ENCODE results near the gene SLC6A7. TPM values are rescaled to one million over a fixed set of nuclear protein-coding genes. Genes with fewer than 3 reads are reported as not detected.

SLC6A7 gene
- total RNA-seq, 2 experiments from 2014 or later = not detected

- ChIA-PET CTCF (no interaction called here), POLR2A (no interaction called here)
- DNase-seq = no peak
- no peaks in the 10 kb centered on the region for H3K4me1 Mint-ChIP-seq
- H3K9me3 Mint-ChIP-seq = no peaks in the 10 kb centered on the region
- no peak overlapping the region for H3K4me3 Mint-ChIP-seq
- no peaks in the 10 kb centered on the region for H3K36me3 Mint-ChIP-seq (ENCODE audit: low read depth)
- no peak overlapping the region for H3K27ac Mint-ChIP-seq
- peaks cover 3% of the 10 kb centered on the region for H3K27me3 Mint-ChIP-seq
Measured at GRCh38 chr5:150181027-150181426, 8.8 kb upstream of the SLC6A7 start.

DNA sequence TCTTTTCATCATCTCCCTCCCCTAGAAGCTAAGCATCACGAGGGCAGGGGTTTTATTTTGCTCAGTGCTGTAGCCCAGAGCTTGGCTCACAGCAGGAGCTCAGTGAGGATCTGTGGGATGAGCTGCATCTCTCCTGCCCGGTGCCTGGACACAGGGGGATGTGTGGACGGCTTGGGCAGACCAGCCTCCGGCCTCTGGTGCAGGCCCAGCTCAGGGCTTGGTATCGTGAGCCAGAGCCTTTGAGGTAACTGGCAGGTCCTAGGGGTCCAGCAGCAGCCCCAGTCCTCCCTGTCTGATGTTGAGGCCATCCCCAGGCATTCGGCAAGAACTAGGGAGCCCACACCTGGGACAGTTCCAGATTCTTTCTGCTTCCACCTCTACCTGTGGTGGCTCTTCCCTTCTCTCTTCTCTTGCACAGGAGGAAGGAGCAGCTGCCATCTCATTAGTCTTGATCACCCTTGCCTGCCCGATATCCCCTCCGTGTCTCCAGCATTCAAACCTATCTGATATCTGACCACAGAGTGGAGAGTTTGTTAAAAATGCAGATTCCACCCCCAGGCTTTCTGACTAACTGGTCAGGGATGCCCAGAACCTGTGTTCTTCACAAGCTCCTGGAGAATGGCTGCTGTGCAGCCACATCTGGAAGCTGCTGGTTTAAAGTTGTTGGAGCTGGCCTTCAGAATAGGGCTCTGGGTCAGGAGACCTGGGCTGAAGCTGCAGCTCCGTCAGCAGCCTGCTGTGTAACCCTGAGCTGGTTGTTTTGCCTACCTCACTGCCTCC is 7.9 kb upstream of the SLC6A7 start:
- no peaks in the 10 kb centered on the region for H3K4me1 Mint-ChIP-seq
- no peak overlapping the region for H3K27ac Mint-ChIP-seq
- ChIA-PET CTCF (interaction anchor here (0.5 kb wide), 1 partner anchor 49 kb away, joined by 3 read pairs; no protein-coding TSS in a partner anchor), POLR2A (no interaction called here)
- peaks cover 6% of the 10 kb centered on the region for H3K27me3 Mint-ChIP-seq
- H3K4me3 Mint-ChIP-seq = no peak overlapping the region
- no peak for DNase-seq
- no peaks in the 10 kb centered on the region for H3K36me3 Mint-ChIP-seq (ENCODE audit: low read depth)
- H3K9me3 Mint-ChIP-seq = no peaks in the 10 kb centered on the region

GRCh38 chr5:150182774-150183173 is 7.1 kb upstream of the SLC6A7 start:
- ChIA-PET CTCF (interaction anchor here (0.5 kb wide), 1 partner anchor 48 kb away, joined by 3 read pairs; no protein-coding TSS in a partner anchor), POLR2A (no interaction called here)
- peaks cover 10% of the 10 kb centered on the region for H3K27me3 Mint-ChIP-seq
- no peaks in the 10 kb centered on the region for H3K9me3 Mint-ChIP-seq
- no peak overlapping the region for H3K27ac Mint-ChIP-seq
- H3K4me1 Mint-ChIP-seq = no peaks in the 10 kb centered on the region
- DNase-seq = no peak
- no peak overlapping the region for H3K4me3 Mint-ChIP-seq
- no peaks in the 10 kb centered on the region for H3K36me3 Mint-ChIP-seq (ENCODE audit: low read depth)

- Mint-ChIP-seq H3K4me1 (no peaks in the 10 kb centered on the region), H3K4me3 (no peak overlapping the region), H3K36me3 (ENCODE audit: low read depth) (no peaks in the 10 kb centered on the region), H3K27ac (no peak overlapping the region), H3K27me3 (peaks cover 11% of the 10 kb centered on the region), H3K9me3 (no peaks in the 10 kb centered on the region)
- ChIA-PET CTCF (no interaction called here), POLR2A (no interaction called here)
- DNase-seq = no peak
Measured at GRCh38 chr5:150183436-150183835, 6.4 kb upstream of the SLC6A7 start.

DNA sequence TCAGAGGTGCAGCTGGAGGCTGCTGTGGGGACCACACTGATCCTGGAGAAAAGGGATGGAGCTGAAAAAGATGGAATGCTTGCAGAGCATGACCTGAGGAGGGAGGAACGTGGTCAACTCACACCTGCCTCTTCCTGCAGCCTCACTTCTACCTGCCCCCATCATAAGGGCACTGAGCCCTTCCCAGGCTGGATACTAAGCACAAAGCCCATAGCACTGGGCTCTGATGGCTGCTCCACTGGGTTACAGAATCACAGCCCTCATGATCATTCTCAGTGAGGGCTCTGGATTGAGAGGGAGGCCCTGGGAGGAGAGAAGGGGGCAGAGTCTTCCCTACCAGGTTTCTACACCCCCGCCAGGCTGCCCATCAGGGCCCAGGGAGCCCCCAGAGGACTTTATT is 5.9 kb upstream of the SLC6A7 start:
- CTCF ChIA-PET = no interaction called here
- Mint-ChIP-seq H3K4me1 (no peaks in the 10 kb centered on the region), H3K9me3 (no peaks in the 10 kb centered on the region), H3K4me3 (no peak overlapping the region), H3K27ac (no peak overlapping the region), H3K36me3 (ENCODE audit: low read depth) (no peaks in the 10 kb centered on the region), H3K27me3 (peaks cover 16% of the 10 kb centered on the region)
- POLR2A ChIA-PET = no interaction called here
- no peak for DNase-seq

DNA sequence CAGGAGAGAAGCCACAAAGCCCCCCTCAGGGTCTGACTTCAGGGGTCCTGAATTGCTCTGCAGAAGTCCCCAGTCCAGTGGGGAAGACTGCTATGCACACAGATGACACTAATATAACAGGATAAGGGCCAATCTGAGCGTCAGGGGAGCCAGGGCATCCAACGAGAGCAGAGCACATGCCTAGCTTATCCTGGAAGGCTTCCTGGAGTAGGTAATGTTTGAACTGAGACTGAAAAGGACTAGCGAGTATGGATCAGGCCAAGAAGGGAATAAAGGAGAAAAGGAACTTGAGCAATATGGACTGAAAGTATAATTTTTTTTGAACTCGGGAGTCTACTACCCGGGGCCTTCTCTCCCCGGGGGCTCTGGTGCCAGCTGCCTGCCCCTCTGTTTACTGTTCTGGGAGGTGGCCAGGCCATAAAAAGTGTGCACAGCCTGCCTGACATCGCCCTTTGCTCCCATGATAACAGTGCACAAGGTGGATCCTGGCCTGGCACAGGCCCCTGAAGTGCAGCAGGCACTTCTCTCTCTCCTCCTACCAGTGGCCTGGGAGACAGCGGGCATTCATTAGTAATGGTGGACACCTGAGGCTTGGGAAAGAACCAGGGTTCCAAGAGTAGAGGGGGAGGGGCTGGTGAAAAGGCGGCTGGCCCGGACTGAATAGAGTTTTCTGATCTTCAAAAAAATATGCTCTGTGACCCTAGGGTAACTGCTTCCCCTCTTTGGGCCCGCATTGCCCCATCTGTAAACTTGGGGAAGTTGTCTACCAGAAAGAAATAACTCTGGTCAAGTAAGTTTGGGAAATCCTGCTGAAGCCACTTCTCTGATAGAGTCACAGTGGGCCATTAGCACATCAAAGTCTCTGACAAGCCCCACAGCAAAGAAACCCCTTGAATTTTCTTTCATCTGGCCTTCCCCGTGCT is 4.6 kb upstream of the SLC6A7 start:
- Mint-ChIP-seq H3K27ac (no peak overlapping the region), H3K4me1 (no peaks in the 10 kb centered on the region), H3K27me3 (peaks cover 25% of the 10 kb centered on the region), H3K4me3 (no peak overlapping the region), H3K9me3 (no peaks in the 10 kb centered on the region), H3K36me3 (ENCODE audit: low read depth) (no peaks in the 10 kb centered on the region)
- no peak for DNase-seq
- ChIA-PET CTCF (no interaction called here), POLR2A (no interaction called here)

DNA sequence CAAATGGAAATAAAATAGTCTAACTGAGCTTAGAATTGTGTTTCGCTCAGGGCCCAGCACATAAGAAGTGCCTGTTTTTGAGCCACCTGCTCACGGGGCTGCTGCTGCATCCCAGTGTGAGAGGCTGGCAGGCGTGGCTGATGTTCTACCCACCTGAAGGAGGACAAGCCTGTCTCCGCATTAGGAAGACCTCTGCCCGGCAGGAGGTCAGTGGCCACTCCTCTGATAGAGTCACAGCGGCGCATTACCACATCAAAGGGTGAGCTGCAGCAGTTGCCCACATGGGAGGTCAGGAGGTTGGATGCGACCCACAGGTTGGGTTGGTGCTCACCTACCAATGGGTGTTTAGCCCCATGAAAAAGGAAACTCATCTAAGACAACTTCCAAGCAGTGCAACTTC is 3.7 kb upstream of the SLC6A7 start:
- Mint-ChIP-seq H3K9me3 (no peaks in the 10 kb centered on the region), H3K36me3 (ENCODE audit: low read depth) (no peaks in the 10 kb centered on the region)

GRCh38 chr5:150186897-150187296 is 3.0 kb upstream of the SLC6A7 start:
- Mint-ChIP-seq H3K27me3 (peaks cover 36% of the 10 kb centered on the region), H3K27ac (no peak overlapping the region), H3K9me3 (no peaks in the 10 kb centered on the region), H3K4me3 (no peak overlapping the region), H3K36me3 (ENCODE audit: low read depth) (no peaks in the 10 kb centered on the region), H3K4me1 (no peaks in the 10 kb centered on the region)
- CTCF ChIA-PET = no interaction called here
- POLR2A ChIA-PET = no interaction called here
- DNase-seq = no peak

More for the DNA sequence above, 3.7 kb upstream of the SLC6A7 start:
- Mint-ChIP-seq H3K27ac (no peak overlapping the region), H3K27me3 (peaks cover 31% of the 10 kb centered on the region), H3K4me3 (no peak overlapping the region), H3K4me1 (no peaks in the 10 kb centered on the region)
- no peak for DNase-seq
- CTCF ChIA-PET = no interaction called here
- POLR2A ChIA-PET = no interaction called here

GRCh38 chr5:150188146-150188842 is 1.6 kb upstream of the SLC6A7 start:
- H3K27me3 Mint-ChIP-seq = peaks cover 43% of the 10 kb centered on the region
- ChIA-PET POLR2A (no interaction called here), CTCF (no interaction called here)
- H3K4me3 Mint-ChIP-seq = no peak overlapping the region
- H3K36me3 Mint-ChIP-seq (ENCODE audit: low read depth) = no peaks in the 10 kb centered on the region
- DNase-seq = no peak
- no peaks in the 10 kb centered on the region for H3K9me3 Mint-ChIP-seq
- no peak overlapping the region for H3K27ac Mint-ChIP-seq
- no peaks in the 10 kb centered on the region for H3K4me1 Mint-ChIP-seq

DNA sequence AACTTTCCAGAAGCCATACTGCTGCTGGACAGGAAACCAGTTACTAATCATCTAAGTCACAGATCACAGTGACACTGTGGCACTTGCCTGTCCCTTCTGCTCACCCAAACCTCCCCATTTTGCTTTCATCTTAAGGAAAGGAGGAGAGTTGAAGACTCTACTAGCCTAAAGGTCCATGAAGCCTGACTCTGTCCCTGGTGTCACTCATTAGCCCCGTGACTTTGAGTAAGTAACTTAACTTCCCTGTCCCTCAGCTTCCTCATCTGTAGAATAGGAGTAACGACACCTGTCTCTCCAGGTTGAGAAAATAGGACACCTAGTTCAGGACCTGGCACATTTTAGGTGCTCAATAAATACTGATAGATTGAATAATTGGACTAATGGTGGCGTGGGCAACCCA is 536 bp upstream of the SLC6A7 start:
- Mint-ChIP-seq H3K4me3 (no peak overlapping the region), H3K27ac (no peak overlapping the region), H3K9me3 (no peaks in the 10 kb centered on the region), H3K36me3 (ENCODE audit: low read depth) (no peaks in the 10 kb centered on the region), H3K4me1 (no peaks in the 10 kb centered on the region), H3K27me3 (peaks cover 43% of the 10 kb centered on the region)
- no peak for DNase-seq
- POLR2A ChIA-PET = no interaction called here
- CTCF ChIA-PET = no interaction called here

DNA sequence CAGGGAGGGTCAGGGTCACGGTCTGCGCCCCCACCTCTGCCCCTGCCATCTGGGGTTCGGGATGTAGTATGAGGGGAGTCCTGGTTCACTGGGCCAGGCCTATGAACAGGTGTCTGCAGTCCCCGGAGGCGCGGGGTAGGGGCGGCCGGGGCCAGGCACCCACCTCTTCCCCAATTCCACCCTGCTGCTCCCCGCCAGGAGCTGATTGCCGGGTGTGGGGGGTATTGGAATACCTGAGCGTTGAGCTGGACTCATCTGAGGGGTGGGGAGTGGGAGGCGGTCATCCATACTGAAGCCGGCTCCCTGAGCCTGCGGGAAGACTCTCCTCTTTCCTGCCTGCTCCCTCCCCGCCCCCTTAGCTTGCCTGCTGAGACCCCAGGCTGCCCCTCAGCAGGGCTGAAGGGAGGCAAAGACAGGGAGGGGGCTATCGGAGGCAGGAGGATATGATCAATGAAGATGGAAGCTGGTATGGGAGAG is 679 bp downstream of the SLC6A7 start:
- no peak for DNase-seq
- ChIA-PET POLR2A (no interaction called here), CTCF (no interaction called here)
- Mint-ChIP-seq H3K27ac (no peak overlapping the region), H3K9me3 (no peaks in the 10 kb centered on the region), H3K4me1 (no peaks in the 10 kb centered on the region), H3K4me3 (no peak overlapping the region), H3K27me3 (peaks cover 40% of the 10 kb centered on the region), H3K36me3 (ENCODE audit: low read depth) (no peaks in the 10 kb centered on the region)

DNA sequence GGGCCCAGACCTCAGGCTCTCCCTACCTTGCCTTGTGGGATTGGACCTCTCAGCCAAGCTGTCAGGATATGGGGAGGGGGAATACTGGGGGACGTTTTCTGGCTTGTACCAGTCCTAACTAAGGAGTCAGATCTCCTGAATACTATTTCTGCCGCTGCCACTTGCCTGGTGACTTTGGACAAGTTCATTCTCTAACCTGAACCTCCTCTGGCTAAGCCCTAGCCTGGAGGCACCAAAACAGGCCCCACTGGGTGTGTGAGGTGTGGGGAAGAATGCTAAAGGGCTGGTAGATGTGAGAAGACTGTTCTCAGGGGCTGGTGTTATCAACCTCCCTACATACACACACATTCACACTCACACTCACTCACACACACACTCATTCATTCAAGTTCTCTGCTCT is 1.1 kb downstream of the SLC6A7 start:
- CTCF ChIA-PET = no interaction called here

DNA sequence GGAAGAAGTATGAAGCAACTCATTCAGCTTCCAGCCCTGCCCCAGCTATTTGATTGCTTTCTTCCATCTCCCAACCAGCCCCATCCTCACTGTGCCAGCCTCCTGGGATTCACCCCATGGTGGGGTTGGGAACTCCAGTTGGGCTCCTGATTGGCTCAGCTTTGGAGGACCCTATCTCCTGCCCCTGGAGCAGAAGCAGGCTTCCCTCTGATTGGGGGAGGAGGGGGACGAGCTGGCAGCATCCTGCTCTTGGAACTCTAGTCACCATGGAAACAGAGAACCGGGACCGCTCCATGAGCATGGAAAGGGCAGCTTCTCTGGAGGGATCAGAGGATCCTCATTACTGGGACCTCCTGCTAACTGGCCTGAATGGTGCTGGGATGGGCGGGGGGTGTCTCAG is 2.6 kb downstream of the SLC6A7 start:
- DNase-seq = no peak
- Mint-ChIP-seq H3K9me3 (no peaks in the 10 kb centered on the region), H3K4me3 (no peak overlapping the region), H3K4me1 (no peaks in the 10 kb centered on the region), H3K27me3 (peaks cover 34% of the 10 kb centered on the region), H3K27ac (no peak overlapping the region), H3K36me3 (ENCODE audit: low read depth) (no peaks in the 10 kb centered on the region)
- ChIA-PET POLR2A (no interaction called here), CTCF (interaction anchor here (1.3 kb wide), 1 partner anchor 17 kb away, joined by 4 read pairs; no protein-coding TSS in a partner anchor)

More for the DNA sequence above, 1.1 kb downstream of the SLC6A7 start:
- Mint-ChIP-seq H3K4me3 (no peak overlapping the region), H3K36me3 (ENCODE audit: low read depth) (no peaks in the 10 kb centered on the region), H3K9me3 (no peaks in the 10 kb centered on the region), H3K4me1 (no peaks in the 10 kb centered on the region), H3K27ac (no peak overlapping the region), H3K27me3 (peaks cover 40% of the 10 kb centered on the region)
- POLR2A ChIA-PET = no interaction called here
- DNase-seq = no peak
